ENCODE data around the gene ATF4.

ATF4 gene

DNA sequence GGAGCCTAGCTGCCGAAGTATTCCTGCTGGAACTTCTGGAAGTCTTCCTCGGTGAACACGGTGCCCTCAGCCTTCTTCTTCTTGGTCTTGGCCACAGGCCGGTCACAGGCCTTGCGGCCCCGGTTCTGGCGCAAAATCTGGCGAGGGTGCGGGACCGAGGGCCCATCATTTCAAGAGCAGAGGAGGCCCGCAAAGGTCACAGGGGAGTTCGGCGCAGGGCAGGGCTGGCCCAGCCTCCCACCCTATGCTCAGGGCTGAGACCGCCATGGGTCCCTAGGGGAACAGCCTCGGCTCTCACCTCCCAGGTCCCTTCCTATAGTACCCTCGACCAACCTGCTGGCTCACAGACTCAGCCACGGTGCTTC, 9.1 kb downstream of the ATF4 start:
- no peak for DNase-seq

GRCh38 chr22:39530116-39530515, 9.8 kb downstream of the ATF4 start:
- DNase-seq: no peak

DNA sequence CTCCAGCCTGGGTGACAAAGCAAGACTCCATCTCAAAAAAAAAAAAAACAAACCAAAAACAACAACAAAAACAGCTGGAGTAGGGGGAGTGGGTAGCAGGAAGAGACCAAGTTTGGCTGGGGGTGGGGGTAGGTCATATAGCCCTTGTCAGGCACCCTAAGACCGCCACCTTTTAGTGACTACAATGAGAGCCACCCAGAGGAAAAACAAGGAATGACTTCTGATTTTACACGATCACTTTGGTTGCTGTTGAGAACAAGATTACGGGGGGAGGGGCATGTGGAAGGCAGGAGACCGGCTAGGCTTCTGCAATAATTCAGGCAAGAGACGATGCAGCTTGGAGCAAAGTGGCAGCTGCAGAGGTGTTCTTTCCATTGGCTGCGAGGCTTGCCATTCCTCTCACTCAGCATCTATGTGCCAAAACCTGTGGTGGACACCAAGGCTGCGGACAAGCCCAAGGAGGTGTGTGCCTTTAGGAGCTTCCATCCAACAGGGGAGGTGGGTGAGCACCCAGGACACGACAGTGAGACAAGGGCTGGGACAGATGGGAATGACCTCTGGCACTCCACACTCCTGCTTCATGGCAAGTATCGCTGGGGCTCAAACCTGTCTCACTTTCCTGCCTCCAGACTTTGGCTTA, 10.4 kb downstream of the ATF4 start:
- DNase-seq: peak; percentile 62

DNA sequence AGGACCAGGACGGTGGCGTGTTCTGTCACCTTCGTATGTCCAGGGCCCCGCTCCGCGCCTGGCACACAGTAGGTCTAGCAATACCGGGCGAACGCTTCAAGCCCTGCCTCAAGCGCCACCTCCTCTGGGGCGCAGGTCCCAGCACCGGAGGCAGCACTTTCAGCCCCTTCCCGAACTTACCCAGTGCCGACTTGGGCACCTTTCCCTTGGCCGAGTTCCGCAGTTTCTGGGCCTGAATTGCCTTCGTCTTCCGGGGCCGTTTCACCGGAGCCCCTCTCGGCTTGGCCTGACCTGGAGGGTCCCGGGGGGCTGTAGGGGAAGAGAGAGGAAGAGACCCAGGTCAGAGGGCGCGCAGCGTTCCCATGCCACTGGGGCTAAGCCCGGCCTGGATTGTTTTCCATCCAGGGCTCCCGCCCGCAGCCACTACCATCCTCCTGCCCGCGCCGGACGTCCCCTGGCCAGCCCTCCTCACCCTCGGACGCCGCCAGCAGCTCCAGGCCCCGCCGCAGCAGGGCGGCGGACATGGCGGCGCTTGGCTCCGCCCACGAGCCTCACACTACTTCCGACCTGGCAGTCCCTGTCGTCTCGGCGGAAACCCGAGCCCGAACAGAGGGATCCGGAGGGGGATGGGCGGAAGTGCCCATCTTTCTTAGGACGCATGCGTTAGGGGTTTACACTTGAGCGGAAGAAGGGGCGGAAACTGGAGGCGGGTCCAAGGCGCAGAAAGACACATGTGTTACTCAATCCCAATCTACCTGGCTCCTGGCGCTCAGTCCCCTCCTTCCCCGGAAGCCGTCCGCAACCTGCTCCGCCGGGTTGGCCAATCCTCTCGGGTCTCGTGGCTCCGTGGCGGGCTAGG, 12.1 kb downstream of the ATF4 start, which contains the start of gene RPS19BP1:
Gene RPS19BP1, minus strand, starts transcription at position 534 of the 859 bp plus-strand sequence. Its CDS starts 10 bp downstream, at position 524.
- DNase-seq: peak; percentile 100

DNA sequence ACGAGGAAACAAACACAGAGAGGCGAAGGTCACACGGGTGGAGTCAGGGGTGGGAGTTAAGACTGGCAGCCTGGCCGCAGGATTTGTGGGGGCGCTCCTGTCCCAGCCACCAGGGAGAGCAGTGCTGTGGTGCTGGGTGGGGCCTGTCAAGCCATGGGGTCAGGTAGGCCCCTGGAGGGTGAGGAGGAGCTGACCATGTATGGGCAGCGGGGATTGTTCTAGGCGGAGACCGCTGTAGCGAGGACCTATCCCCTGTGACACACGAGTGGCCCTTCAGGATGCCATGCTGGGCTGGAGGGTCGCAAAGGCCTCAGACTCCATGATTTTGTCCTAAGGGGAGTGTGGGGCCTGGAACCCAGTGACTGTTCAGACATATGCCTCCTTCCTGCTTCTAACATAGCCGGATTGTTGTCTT, 13.7 kb downstream of the ATF4 start:
- no peak for DNase-seq

DNA sequence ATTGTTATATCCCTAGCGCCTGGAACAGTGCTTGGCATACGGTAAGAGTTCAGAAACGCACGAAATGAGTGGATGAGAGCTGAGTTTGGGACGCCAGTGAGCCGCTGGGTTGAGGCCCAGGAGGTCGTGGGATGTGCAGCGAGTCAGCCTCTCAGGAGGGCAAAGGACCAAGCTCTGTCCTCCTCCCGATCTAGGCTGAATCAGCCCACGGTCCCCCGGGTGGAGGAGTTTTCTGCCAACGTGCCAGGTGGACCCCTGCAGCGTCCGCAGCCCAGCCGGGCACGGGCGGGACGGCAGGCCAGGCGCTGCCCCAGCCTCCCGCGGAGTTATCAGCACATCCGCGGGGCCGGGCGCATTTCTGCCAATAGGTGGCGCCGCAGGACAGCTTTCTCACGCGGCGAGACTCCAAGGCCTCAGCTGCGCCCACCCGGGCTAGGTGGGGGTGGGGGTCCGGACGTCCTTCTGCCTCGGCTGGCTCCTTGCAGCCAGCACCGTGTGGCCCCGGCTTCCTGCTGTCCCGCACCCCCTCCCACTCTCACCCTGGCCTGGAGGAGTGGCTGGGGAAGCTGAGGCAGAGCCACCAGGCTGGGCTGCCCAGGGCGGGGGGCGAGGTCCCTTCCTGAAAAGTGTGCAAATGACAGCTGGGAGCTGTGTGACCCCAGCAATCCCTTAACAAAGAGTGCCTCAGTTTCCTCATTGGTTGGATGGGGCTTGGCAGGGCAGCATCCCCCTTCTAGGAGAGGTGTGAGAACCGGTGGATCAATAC, 14.4 kb downstream of the ATF4 start:
- peak; percentile 82 for DNase-seq

DNA sequence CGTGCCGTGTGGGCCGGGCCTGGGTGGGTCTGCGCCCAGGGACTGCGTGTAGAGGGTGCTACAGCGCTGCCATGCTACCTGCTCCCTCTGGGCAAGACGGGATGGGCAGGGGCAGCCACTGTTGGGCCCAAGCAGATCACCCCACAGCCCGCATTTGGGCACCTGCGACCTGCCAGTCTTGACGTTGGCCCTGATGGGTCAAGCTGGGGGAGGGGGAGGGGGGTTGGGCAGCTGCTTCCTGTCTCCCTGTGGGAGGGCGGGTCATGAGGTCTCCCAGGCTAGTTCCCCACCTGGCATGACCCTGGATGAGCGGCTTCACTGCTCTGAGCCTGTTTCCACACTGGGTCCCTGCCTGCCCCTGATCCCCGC, 15.0 kb downstream of the ATF4 start:
- no peak for DNase-seq

GRCh38 chr22:39535831-39536449, 15.6 kb downstream of the ATF4 start:
- no peak for DNase-seq

DNA sequence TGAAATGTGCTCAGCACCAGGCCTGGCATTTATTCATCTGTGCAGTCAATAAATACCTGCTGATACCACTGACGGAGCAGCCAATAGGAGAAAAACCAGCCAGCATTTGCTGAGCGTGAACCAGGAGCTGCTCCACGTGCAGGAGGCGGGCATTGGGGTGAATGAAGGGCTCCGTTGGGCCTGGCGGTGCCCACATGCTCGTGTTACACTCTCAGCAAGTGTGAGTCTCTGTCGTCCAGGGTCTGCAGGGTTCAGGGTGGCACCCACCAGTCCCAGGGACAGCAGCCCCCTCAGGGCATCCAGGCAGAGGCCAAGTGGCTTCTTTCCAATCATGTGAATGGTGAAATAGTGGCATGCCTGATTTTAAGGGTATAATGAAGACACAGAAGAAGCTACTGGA, 16.3 kb downstream of the ATF4 start:
- no peak for DNase-seq

- no peak for DNase-seq
Observed at GRCh38 chr22:39537975-39538374, 17.6 kb downstream of the ATF4 start.

DNA sequence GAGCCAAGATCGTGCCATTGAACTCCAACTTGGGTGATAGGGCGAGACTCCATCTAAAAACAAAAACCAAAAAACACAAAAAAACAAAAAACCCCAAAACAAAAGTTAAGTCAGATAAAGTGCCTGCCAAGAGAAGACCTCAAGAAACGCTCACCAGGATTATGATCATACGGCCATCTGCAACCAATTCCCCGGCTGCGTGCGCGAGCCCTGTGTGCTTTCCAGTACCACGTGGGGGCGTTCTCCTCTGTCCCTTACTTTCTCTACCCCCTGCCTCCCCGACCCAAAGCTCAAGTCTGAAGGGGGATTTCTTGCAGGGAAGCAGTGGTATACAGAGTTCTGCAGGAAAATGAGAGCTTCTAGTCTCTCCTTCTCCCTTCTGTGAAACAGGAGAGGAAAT, 22.7 kb downstream of the ATF4 start:
- no peak for DNase-seq

DNA sequence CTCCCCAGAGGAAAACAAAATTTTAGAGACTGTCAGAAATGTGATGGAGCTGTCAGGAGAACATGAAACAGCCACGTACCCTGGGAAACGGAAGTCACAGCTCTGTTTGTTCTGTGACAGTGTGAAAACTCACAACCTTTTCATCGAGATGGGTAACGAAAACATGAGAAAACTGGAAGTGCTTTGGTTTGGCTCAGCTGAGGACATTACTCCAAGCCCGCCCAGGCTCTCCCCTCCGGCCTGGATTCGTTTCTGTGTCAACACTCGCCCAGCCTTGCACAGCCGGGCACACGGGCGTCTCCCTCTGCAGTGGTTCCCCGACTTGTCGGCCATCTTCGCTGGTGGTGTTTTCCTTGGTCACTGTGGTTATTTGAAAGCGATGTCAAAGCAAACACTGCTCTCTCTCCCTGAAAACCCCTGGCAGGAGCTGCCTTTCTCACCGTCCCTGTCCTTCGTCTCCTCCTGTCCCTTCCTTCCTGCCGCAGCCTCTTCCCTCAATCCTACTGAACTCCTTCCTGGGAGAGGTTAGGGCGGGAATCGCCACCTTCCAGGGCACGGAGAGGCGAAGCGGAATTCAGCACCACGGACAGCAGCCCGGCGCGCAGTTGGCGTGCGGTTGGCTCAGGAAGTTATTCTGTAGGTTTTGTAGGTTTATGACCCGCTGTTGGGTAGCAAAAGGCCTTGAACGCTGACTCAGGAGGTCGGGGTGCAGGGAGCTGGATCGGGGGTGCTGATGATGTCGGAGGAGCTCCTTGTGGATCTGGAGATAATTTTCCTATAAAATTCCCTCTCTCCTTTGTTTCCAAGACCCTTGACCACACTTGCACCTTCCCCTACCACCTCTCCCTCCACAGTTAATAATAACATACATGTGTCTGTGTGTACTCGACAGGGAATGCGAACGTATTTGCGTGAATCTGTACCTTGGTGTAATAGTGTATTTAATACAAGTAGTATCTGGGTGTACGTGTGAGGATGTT, 25.3 kb downstream of the ATF4 start:
- DNase-seq: peak; percentile 52

DNA sequence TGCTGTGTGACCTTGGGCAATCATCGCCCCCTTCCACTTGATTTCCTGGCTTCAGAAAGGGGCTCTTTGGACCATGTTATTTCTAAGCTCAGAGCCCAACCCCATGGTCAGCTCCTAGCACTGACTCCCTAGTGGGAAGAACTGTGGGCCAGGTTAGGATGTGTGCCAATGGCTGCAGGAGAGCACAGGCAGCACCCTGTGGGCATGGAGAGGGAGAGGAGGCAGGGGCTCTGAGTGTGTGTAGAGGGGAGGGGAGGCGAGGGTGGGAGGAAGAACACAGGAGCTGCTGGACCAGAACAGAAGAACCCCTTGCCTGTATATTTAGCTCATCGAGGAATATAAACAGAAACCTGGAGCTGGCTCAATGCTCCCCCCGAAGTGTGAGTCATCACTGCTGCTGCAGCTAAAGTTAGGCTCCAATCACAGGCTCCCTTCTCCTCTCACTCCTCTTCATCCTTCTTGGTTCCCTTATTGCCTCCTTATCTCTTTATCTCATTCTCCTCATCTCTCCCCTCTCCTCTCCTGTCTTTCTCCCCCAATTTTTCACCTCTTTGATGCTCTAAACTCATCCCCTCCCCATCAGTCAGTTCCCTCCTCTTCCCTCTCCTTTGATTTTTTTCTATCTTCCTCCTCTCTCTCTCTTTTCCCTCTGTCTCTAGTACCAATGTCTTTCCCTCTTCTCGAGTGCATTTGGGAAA, 26.7 kb downstream of the ATF4 start:
- DNase-seq: no peak

GRCh38 chr22:39547587-39547947, 27.2 kb downstream of the ATF4 start:
- DNase-seq: no peak

DNA sequence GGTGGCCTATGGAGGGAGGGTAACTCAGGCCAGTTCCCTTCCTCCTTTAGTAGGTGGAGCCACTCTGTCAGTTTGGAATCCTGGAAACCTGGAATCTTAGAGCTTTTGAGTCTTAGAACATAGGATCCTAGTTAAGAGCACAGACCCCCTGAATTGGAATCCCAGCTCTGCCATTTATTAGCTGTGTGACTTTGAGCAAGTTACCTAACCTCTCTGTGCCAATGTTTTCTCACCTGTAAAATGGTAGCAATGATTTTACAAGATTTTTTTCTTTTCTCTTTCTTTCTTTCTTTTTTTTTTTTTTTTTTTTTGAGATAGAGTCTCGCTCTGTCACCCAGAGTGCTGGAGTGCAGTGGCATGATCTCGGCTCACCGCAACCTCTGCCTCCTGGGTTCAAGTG, 33.1 kb downstream of the ATF4 start:
- DNase-seq: no peak

DNA sequence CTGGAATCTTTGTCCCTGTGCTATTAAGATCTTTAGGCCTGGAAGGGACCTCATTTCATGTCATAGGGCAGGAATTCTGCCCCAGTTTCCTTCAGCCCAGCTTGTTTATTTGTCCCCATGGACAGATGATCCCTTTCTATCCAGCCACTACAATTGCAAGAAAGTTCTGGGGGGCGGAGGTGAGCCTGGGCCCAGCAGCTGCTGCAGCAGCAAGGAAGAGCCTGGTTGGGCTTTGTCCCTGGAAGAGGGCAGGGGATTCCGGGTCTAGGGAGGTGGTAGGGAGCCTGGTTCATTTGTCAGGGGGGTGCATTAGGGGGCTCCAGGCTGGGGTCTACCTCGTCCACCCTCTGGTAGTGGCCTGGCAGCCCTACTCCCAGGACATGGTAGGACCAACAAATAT, 33.8 kb downstream of the ATF4 start:
- no peak for DNase-seq

- DNase-seq: peak; percentile 30
Observed at GRCh38 chr22:39556970-39557841, 36.8 kb downstream of the ATF4 start.

DNA sequence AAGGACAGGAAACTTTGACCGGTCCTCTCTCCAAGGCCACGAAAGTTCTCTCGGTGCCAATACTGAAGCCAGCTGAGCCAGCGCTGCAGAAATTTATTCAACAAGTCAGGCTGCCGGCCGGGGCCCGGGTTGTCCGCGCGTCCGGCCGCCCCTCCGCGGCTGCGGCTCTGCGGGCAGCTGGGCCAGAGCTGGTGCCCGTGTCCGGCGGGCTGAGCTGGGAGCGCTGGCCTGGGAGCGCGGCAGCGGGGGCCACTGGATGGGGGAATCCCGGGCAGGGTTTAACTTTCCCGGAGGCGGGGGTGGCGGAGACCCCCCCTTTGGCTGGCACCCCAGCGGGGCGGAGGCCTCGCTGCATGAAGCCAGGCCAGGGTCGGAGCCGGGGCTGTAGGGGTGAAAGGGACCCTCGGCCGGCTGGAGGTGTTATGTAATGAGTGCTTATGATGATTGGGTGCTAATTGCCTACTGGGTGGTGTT, 37.9 kb downstream of the ATF4 start:
- DNase-seq: no peak

GRCh38 chr22:39558950-39559349, 38.6 kb downstream of the ATF4 start:
- DNase-seq: no peak

DNA sequence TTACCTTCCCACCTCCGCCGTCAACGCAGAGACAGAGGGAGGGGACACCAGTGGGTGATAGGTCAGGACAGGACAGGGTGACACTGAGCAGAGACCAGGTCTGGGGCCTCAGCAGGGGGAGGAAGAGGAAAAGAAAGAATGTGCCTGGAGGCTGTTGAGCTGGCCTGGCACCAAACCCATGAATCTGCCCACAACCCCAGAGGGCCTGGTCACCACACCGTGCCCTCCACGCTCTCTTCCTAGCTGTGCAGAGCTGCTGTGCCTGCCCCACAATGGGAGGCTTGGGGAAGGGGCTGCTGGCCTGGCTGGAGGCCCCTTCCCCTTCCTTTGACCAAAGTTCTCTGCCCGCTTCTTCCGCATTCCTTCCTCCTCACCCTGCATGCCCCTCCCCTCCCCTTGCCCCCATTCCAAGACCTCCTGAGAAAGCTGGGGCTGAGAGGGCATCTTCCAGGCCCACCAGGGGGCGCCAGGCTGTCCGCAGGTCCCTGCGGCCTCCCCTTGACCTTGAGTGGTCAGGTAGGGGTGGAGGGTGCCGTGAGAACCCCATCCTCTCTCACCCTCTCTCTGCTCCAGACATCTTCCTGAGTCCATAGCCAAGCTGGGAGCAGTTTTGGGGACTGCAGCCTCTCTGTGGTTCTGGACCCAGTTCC, 39.2 kb downstream of the ATF4 start:
- no peak for DNase-seq
